Measurements from ENCODE around the gene USP13.

USP13 gene

GRCh38 chr3:179801856-179802255 is 149.0 kb downstream of the USP13 start:
- DNase-seq: peak; percentile 3

DNA sequence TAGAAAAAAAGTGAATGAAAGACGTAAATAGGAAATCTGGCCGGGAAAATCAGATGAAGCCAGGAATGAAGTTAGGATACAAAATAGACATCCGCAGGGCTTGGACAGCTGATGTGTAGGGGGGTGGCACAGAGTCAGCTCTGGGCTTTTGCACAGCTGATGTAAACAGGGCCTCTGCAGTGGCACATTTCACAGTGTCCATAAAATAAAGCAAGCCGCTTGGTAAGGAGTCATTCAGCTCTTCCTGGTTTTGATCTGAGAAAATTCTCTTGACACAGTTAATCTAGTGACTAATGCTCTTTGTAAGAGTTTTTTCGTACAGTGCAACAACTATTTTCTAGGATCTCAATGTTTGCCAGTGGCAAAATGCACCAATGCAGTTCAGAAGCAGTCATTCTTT is 153.3 kb downstream of the USP13 start:
- DNase-seq: peak; percentile 20

DNA sequence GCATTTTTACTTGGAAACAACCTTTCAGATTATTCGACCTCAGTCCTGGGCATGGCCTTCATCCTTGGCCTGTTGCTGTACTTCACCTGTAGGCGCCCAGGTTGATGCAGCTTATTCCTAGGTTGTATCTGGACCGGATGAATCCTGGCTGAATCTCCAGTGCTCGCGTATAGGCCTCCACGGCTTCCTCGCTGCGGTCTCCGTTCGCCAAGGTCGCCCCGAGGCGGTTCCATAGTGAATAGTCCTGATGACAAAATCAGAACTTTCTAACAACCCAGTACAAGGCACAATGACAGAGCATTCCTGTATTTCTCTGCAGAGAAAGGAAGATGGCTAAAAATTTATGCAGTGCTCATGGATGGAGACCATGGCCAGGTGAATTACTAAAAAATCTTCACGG is 154.7 kb downstream of the USP13 start:
- no peak for DNase-seq

GRCh38 chr3:179809639-179810038 is 156.8 kb downstream of the USP13 start:
- DNase-seq: no peak

- DNase-seq: peak; percentile 77
Measured at GRCh38 chr3:179811321-179812095, 158.7 kb downstream of the USP13 start.

DNA sequence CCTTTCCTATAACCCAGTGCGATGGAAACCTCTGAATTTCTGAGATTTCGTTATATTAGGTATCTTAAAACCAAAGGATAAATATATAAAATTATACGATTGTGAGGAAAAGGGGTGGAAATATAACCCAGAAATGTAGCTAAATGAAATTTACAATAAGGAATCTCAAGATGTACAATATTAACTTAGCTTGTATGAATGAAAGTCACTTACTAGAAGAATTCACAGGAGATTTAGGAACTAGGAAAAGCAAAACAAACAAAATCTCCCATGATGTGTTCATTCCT is 159.2 kb downstream of the USP13 start:
- no peak for DNase-seq

GRCh38 chr3:179819379-179819778 is 166.5 kb downstream of the USP13 start:
- no peak for DNase-seq

GRCh38 chr3:179822296-179822695 is 169.5 kb downstream of the USP13 start:
- no peak for DNase-seq

GRCh38 chr3:179825527-179826246 is 172.8 kb downstream of the USP13 start:
- no peak for DNase-seq

DNA sequence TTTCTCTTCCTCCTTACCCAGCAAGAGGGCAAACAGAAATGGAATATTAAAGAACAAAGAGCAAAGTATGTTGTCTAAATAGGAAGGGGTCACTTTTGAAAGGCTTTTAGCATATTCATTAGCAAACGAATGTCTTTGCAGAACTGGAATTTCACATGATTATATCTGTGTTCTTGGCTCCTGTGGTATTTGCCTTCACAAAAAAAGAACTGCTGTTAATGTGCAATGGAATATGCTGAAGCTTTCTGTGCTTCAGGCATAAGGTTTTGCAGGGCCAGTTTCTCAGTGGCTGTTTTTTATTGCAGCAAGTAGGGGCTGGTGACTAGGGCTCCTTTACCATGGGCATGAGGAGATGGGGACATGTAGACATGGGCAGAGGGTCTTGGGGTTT is 173.4 kb downstream of the USP13 start:
- DNase-seq: no peak

GRCh38 chr3:179828738-179829137 is 175.9 kb downstream of the USP13 start:
- no peak for DNase-seq

DNA sequence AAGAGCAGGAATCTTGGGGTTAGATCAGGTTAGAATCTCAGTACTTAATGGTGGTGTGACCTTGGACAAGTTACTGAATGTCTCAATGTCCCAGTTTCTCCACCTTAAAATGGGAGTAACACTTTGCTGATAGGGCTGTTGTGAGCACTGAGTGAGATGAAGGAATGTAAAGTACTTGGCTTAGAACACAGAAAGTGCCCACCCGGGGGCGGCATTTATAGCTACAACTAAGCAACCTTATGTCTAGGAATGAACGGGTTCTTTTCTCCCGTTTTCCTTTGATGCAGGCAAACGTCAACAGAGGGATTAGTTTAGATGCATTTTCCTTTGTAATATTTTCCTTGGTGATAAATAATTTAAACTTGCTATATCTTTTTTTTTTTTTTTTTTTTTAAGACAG is 176.6 kb downstream of the USP13 start:
- DNase-seq: no peak

GRCh38 chr3:179832333-179832854 is 179.6 kb downstream of the USP13 start:
- no peak for DNase-seq

DNA sequence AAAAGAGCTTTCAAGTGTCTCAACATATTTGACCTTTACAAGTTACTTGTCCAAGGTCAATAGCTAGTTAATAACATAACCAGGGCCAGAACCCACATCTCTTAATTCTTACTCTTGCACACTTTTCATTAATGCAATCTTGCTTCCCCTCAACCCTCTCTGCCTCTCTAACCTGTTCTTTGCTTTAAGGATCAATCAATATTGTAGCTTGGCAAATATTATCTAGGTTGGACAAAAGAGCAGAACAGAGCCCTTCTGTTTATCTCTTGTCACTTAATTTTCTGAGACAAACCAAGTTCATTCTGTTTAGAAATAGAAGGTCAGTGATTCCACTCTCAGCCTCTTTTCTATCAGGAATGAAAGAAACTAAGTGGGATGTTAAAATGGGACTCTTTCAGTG is 180.5 kb downstream of the USP13 start:
- no peak for DNase-seq

- peak; percentile 5 for DNase-seq
Measured at GRCh38 chr3:179837374-179837773, 184.5 kb downstream of the USP13 start.
